Small intestine (tissue), 7 donors: Measurements from ENCODE around the gene COL5A1. TPM values are rescaled to one million over a fixed set of nuclear protein-coding genes. Genes with fewer than 3 reads are reported as not detected.

ENCODE experiments used
- DNase-seq, 2 donors: peaks; one replicate each; pipeline versions ENCODE4 v3.0.0 to v3.0.0-alpha.2; 2013
- FAIRE-seq: peaks from 2 replicates; lab custom pipeline; 2012; peaks lifted over from hg19 to GRCh38; lab: Jason Lieb, UNC
- H3K27ac ChIP-seq, 3 donors: one replicate each; pipeline ENCODE4 v1.5.1; 2013; ENCODE audit warnings: low read length in 2 of 3, mild to moderate bottlenecking in 2 of 3, control low read depth in 1 of 3, inconsistent platforms in 1 of 3, low read depth in 1 of 3, moderate library complexity in 1 of 3
- H3K27me3 ChIP-seq, 3 donors: one replicate each; pipeline ENCODE4 v1.6.1; 2013; ENCODE audit warnings: low read length in 3 of 3, inconsistent platforms in 1 of 3; ENCODE audit not compliant: control insufficient read depth in 3 of 3, insufficient read depth in 3 of 3
- H3K36me3 ChIP-seq, 3 donors: one replicate each; pipeline ENCODE4 v1.6.1; 2013; ENCODE audit warnings: low read length in 3 of 3, inconsistent platforms in 1 of 3, low read depth in 1 of 3, mild to moderate bottlenecking in 1 of 3, moderate library complexity in 1 of 3; ENCODE audit not compliant: control insufficient read depth in 3 of 3, insufficient read depth in 2 of 3
- H3K4me1 ChIP-seq, 3 donors: one replicate each; pipeline ENCODE4 v1.6.1; 2013; ENCODE audit warnings: low read length in 2 of 3, inconsistent platforms in 1 of 3, low read depth in 1 of 3, mild to moderate bottlenecking in 1 of 3, moderate library complexity in 1 of 3; ENCODE audit not compliant: control insufficient read depth in 3 of 3, insufficient read depth in 2 of 3
- H3K4me3 ChIP-seq, 3 donors: one replicate each; pipeline ENCODE4 v1.5.1; 2013; ENCODE audit warnings: low read length in 3 of 3, control low read depth in 1 of 3, inconsistent platforms in 1 of 3, low read depth in 1 of 3, mild to moderate bottlenecking in 1 of 3, moderate library complexity in 1 of 3
- H3K9me3 ChIP-seq, 2 donors: one replicate each; pipeline ENCODE4 v1.6.1; 2013; ENCODE audit warnings: low read depth in 1 of 2, low read length in 1 of 2; ENCODE audit not compliant: control insufficient read depth in 2 of 2, insufficient read depth in 1 of 2
- WGBS, 3 donors: extraction: QIAGEN DNeasy Blood & Tissue Kit; methylation state at CpG; one replicate each; pipeline ENCODE4 v1.1.7; 2013; 5-methylcytosine and 5-hydroxymethylcytosine counted together
- polyA plus RNA-seq, 4 donors: library from polyadenylated mRNA; stranded (reverse) in 3 of 4; unstranded in 1 of 4; fragments of 200-250 nt in 3 of 4; fragments of 120-200 nt in 1 of 4; gene quantifications; one replicate each; pipeline versions ENCODE4 v1.2.1 to v1.2.3, GENCODE V29; 2013
- donor health status: healthy with polysubstance abuse.
- donor health status: control.
- donor health status: control.
- donor health status: Bipolar disorder and iron deficiency.
- donor health status: healthy.

Gene COL5A1
- polyA plus RNA-seq, 4 donors, result 0.22 to 54.0 (median 5.4) TPM

DNA sequence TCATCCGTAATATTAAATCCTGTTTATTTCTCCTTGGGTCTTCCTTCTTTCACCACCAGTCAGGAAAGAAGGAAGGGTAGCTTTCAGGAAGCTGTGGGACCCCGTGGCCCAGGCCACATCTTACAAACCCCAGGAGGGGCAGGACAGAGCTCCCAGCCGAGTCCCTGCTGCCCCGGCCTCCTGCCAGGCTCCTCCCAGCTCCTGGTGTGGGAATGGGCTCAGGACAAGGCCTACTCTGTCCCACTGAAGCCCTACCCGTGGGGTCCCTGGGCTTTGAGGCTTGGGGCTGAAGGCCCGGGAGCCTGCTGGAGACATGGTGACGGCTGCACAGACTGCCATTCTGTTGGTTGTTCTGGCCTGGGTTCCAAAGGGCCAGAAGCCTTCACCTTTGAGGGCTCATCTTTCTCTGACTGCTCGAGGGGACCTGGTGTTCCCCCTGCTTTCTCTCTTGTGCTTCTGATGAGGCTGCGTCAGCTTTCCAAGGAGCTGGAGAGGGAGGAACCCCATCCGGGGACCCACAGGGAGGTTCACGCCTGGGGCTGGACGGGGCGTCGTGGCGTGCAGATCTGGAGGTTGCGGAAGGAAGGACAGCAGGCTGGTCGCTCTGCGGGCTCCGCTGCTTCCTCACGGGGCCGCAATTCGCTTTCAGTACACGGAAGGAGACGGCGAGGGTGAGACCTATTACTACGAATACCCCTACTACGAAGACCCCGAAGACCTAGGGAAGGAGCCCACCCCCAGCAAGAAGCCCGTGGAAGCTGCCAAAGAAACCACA lies 86.6 kb downstream of the COL5A1 start:
- H3K4me1 ChIP-seq, result no peaks in the 10 kb centered on the region
- 82 to 86% (median 82%) methylated on average over 29 of the region's 29 CpGs for WGBS, 3 donors

GRCh38 chr9:134728801-134729495 lies 87.3 kb downstream of the COL5A1 start:
- H3K4me1 ChIP-seq, result peaks cover 0 to 5% (median 0%) of the 10 kb centered on the region in 3 donors
- FAIRE-seq, result no peak
- WGBS, 3 donors, result 83 to 87% (median 86%) methylated on average over 25 to 28 of the region's 28 CpGs

More for the DNA sequence above, 86.6 kb downstream of the COL5A1 start:
- DNase-seq, result no peak
- H3K27ac ChIP-seq, result no peak overlapping the region
- H3K4me3 ChIP-seq, result no peak overlapping the region
- peaks cover 0 to 43% (median 0%) of the 10 kb centered on the region in 3 donors for H3K36me3 ChIP-seq
- H3K27me3 ChIP-seq, result no peaks in the 10 kb centered on the region
- FAIRE-seq, result no peak
- H3K9me3 ChIP-seq, result no peaks in the 10 kb centered on the region

GRCh38 chr9:134730011-134730760 lies 88.6 kb downstream of the COL5A1 start:
- no peak for FAIRE-seq
- no peaks in the 10 kb centered on the region for H3K9me3 ChIP-seq
- WGBS, 3 donors, result 81 to 88% (median 82%) methylated on average over 23 of the region's 23 CpGs
- H3K4me3 ChIP-seq, result no peak overlapping the region
- H3K36me3 ChIP-seq, result peaks cover 0 to 40% (median 0%) of the 10 kb centered on the region in 3 donors
- peaks cover 0 to 5% (median 0%) of the 10 kb centered on the region in 3 donors for H3K4me1 ChIP-seq
- peak overlapping the region in 1 of 3 donors; percentile 67 for H3K27ac ChIP-seq
- no peaks in the 10 kb centered on the region for H3K27me3 ChIP-seq
- DNase-seq, result no peak

More at GRCh38 chr9:134728801-134729495, 87.3 kb downstream of the COL5A1 start:
- H3K4me3 ChIP-seq, result no peak overlapping the region
- DNase-seq, result no peak
- no peaks in the 10 kb centered on the region for H3K27me3 ChIP-seq
- no peaks in the 10 kb centered on the region for H3K9me3 ChIP-seq
- no peak overlapping the region for H3K27ac ChIP-seq
- peaks cover 0 to 45% (median 0%) of the 10 kb centered on the region in 3 donors for H3K36me3 ChIP-seq

GRCh38 chr9:134730761-134731496 lies 89.3 kb downstream of the COL5A1 start:
- Histone ChIP-seq H3K9me3 (no peaks in the 10 kb centered on the region), H3K27me3 (no peaks in the 10 kb centered on the region), H3K4me1 (peaks cover 0 to 5% (median 0%) of the 10 kb centered on the region in 3 donors), H3K36me3 (peaks cover 0 to 40% (median 0%) of the 10 kb centered on the region in 3 donors), H3K4me3 (no peak overlapping the region), H3K27ac (peak overlapping the region in 1 of 3 donors; percentile 45)
- FAIRE-seq, result no peak
- DNase-seq, result no peak
- WGBS, 3 donors, result 84 to 88% (median 86%) methylated on average over 21 to 22 of the region's 22 CpGs

DNA sequence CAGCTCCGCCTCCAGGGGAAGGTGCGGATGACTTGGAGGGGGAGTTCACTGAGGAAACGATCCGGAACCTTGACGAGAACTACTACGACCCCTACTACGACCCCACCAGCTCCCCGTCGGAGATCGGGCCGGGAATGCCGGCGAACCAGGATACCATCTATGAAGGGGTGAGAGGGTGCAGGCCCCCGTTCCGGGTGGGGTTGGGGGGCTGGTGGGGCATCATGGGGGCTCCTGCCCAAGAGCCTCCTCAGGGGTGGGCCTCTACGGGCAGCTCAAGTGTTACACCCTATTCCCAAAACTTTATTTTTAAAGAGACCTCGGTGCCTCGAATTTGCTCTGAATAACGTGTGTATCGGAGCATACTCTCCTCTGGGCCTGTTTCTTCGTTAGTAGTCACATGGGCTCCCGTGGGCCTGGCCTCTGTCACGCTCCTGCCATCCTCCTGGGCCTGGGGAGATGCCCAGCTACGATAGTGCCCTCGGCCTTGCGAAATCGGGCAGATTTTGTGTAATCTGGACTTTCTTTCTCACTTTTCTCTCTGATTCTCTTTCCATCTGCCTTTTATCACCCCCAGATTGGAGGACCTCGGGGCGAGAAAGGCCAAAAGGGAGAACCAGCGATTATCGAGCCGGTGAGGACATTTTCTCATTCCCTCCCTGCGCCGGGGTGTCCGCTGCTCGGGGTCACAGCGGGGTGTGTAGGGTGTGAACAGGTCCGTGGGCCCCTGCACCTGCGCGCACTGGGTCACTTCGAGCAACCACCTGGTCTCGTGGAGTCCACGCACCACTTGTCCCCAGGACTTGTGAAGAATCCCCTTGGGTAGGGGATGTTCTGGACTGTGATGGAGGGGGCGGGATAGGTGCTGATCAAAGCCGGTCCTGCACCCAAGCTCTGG lies 90.1 kb downstream of the COL5A1 start:
- Histone ChIP-seq H3K27me3 (no peaks in the 10 kb centered on the region), H3K36me3 (peaks cover 0 to 42% (median 0%) of the 10 kb centered on the region in 3 donors), H3K9me3 (no peaks in the 10 kb centered on the region), H3K27ac (peak overlapping the region in 1 of 3 donors; percentile 21), H3K4me1 (peaks cover 0 to 5% (median 0%) of the 10 kb centered on the region in 3 donors), H3K4me3 (no peak overlapping the region)
- WGBS, 3 donors, result 88 to 92% (median 89%) methylated on average over 45 of the region's 45 CpGs
- DNase-seq (no peak), FAIRE-seq (no peak)

DNA sequence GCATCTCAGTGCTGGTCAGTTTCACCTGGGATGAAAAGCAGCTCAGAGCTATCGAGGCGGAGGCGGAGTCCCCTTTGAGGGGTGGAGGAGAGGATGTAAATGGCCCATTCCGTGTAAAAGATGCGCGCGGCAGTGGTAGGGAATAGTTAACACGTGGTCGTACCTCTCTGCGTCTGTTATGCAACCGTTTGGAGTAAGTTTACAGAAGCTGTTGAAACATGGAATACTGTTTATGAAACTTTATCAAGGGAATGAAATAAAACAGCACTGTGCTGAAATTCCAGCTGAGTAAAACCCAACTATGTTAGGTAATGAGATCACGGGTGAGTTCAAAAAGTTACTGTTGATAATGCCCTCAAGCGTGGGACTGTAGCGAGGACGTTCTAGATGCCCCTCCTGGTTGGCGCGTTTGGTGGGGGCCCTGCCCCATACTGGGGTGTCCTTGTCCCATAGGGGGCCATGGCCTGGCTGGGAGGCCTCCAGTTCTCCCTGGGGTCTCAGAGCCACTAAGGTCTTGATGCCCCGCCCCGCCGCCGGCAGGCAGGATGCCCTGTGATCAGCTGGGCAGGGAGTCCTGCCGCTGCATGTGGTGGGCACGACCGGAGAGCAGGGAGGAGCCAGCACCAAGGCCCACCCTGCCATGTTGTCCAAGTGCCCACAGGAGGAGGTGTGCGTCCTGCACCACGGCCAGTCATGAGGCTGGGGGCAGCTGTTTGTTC lies 90.9 kb downstream of the COL5A1 start:
- DNase-seq (no peak), FAIRE-seq (no peak)
- peaks cover 0 to 5% (median 0%) of the 10 kb centered on the region in 3 donors for H3K4me1 ChIP-seq
- peaks cover 0 to 44% (median 0%) of the 10 kb centered on the region in 3 donors for H3K36me3 ChIP-seq
- H3K27me3 ChIP-seq, result no peaks in the 10 kb centered on the region
- H3K4me3 ChIP-seq, result no peak overlapping the region
- H3K27ac ChIP-seq, result peak overlapping the region in 2 of 3 donors; percentile 28 to 53
- WGBS, 3 donors, result 69 to 81% (median 73%) methylated on average over 26 of the region's 26 CpGs
- H3K9me3 ChIP-seq, result no peaks in the 10 kb centered on the region
